ENCODE results near the gene MEN1.

MEN1 gene

DNA sequence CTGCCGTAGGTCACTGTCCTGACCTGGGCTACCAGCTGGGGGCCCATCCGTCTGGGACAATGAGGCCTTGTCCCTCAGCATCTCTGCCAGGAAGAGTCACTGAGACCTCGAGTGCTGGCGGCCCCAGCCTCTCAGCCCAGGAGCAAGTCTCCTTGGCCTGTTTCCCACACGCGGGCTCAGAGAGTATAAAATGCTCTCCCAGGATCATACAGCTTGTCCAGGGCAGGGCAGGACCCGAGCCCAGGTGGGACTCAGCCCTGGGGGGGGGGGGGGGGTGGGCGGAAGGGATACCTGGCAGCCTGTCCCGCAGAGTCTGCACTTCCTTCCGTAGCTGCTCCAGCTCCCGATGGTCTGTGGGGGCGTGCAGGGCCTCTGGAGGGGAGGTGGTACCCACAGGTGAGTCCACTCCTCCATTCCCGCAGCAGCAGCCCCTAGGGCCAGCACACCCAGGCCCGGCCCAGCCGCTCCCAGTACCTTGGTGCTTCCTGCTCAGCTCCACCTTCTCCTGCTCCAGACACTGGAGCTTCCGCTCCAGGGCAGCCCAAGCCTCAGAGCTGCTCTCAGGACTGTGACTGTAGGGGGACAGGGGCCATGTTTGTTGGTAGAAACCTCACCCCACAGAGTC, 26.2 kb upstream of the MEN1 start:
- Histone ChIP-seq H3K4me3 (ENCODE audit: low read depth in 1 of 2, low read length in 2 of 2) (no peak overlapping the region), H3K36me3 (ENCODE audit: control insufficient read depth in 1 of 2, insufficient read depth in 2 of 2, low read length in 2 of 2) (no peaks in the 10 kb centered on the region), H3K4me1 (ENCODE audit: control insufficient read depth in 1 of 2, insufficient read depth in 2 of 2, low read length in 2 of 2) (no peaks in the 10 kb centered on the region), H3K27me3 (ENCODE audit: low read depth, low read length) (no peaks in the 10 kb centered on the region), H3K27ac (ENCODE audit: low read length) (no peak overlapping the region), H3K9me3 (ENCODE audit: control insufficient read depth in 1 of 2, low read length in 2 of 2) (no peaks in the 10 kb centered on the region)

DNA sequence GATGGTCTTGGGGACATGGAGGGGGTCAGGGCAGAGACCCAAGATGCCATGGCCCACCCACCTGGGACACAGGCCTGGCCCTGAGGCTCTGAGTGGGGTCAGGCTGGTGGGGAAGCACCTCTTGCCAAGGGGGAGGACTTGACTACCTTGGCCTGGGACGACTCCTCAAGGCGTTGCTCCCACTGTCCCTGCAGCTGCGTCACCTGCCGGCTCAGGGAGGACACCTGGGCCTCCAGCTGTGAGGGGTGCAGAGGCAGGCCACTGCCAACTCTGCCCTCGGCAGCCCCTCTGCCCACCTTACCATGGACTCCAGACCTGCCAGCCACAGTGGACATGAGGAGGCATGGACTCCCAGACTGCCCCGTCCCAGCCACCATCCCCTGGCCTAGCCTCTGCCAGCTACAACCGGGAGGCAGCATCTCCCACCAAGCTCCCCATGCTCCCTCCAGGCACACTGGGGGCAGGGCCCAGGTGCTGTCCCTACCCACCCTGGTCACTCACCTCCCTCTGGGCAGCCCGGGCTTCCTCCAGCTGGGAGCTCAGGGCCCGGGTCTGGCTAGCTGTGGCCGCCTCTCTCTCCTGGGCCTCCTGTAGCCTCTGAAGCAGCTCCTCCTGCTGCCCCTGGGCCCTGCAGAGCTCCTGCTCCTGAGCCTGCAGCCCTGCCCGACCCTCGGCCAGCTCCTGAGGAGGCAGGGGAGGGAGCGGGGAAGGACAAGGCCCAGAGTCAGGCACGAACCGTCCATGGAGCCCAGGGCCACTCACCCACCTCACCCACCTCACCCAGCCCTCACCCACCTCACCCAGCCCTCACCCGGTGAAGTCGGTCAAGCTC, 25.5 kb upstream of the MEN1 start:
- Histone ChIP-seq H3K27me3 (ENCODE audit: low read depth, low read length) (no peaks in the 10 kb centered on the region), H3K27ac (ENCODE audit: low read length) (no peak overlapping the region), H3K9me3 (ENCODE audit: control insufficient read depth in 1 of 2, low read length in 2 of 2) (no peaks in the 10 kb centered on the region), H3K4me3 (ENCODE audit: low read depth in 1 of 2, low read length in 2 of 2) (no peak overlapping the region), H3K36me3 (ENCODE audit: control insufficient read depth in 1 of 2, insufficient read depth in 2 of 2, low read length in 2 of 2) (no peaks in the 10 kb centered on the region), H3K4me1 (ENCODE audit: control insufficient read depth in 1 of 2, insufficient read depth in 2 of 2, low read length in 2 of 2) (no peaks in the 10 kb centered on the region)

DNA sequence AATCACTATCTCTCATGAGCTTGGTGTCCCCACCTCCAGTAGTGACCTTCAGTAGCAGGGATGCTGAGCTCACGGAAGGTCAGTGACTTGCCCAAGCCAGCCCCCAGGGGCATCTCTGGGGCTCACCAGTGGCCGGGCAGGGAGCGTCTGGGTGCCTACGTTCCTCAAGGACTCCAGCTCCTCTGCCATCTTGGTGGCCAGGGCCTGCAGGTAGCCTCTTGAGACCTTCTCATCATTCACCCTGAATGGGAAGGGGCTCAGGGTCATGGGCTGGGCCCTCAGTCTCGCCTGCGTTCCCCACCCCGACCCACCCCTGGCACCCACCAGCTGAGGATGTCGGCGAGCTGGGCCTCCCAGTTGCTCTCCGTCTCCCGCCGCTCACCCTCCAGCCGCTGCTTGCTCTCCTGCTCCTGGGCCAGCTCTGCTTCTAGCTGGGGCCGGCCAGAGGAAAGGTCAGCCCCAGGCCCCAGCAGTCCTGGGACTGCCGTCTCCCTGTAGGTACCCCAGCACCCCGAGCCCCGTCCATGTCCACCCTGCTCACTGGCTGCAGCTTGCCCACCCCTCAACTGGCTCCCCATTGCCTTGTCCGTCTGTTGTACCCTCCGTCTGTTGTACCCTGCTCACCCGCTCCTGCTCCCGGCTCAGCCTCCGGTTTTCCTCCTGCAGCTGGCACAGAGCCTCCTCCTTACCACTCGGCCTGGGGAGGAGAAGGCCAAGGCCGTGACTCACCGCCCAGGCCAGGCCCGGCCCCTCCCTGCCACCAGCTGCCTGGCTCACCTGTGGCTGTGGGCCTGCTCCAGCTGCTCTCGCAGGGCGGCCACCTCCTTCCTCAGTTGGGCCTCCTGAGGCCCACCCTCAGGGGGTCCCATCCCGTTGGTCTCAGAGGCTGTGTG, 24.6 kb upstream of the MEN1 start:
- Histone ChIP-seq H3K4me3 (ENCODE audit: low read depth in 1 of 2, low read length in 2 of 2) (no peak overlapping the region), H3K4me1 (ENCODE audit: control insufficient read depth in 1 of 2, insufficient read depth in 2 of 2, low read length in 2 of 2) (no peaks in the 10 kb centered on the region), H3K27me3 (ENCODE audit: low read depth, low read length) (no peaks in the 10 kb centered on the region), H3K36me3 (ENCODE audit: control insufficient read depth in 1 of 2, insufficient read depth in 2 of 2, low read length in 2 of 2) (no peaks in the 10 kb centered on the region), H3K27ac (ENCODE audit: low read length) (no peak overlapping the region), H3K9me3 (ENCODE audit: control insufficient read depth in 1 of 2, low read length in 2 of 2) (no peaks in the 10 kb centered on the region)

GRCh38 chr11:64834031-64834722, 23.8 kb upstream of the MEN1 start:
- no peaks in the 10 kb centered on the region for H3K27me3 ChIP-seq (ENCODE audit: low read depth, low read length)
- H3K9me3 ChIP-seq (ENCODE audit: control insufficient read depth in 1 of 2, low read length in 2 of 2) = no peaks in the 10 kb centered on the region
- no peak overlapping the region for H3K27ac ChIP-seq (ENCODE audit: low read length)
- H3K36me3 ChIP-seq (ENCODE audit: control insufficient read depth in 1 of 2, insufficient read depth in 2 of 2, low read length in 2 of 2) = no peaks in the 10 kb centered on the region
- H3K4me1 ChIP-seq (ENCODE audit: control insufficient read depth in 1 of 2, insufficient read depth in 2 of 2, low read length in 2 of 2) = no peaks in the 10 kb centered on the region
- no peak overlapping the region for H3K4me3 ChIP-seq (ENCODE audit: low read depth in 1 of 2, low read length in 2 of 2)

DNA sequence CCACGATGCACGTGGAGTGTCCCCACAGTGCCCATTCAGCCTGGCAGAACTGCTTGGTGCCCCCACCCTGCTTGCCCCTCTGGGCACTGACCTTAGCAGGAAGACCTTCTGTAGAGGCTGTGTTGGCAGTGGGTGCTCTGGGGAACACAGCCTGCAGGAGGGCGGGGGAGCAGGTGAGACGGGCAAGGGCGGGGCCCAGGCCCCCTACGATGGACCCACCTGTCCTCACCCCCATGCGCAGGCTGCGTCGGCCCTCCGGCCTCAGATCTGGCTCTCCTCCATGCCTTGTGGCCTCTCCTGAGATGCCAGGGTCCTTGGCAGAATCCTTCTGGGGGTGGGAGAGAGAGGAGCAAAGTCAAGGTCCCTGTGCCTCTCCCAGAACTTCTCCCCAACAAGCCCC, 23.2 kb upstream of the MEN1 start:
- no peak overlapping the region for H3K4me3 ChIP-seq (ENCODE audit: low read depth in 1 of 2, low read length in 2 of 2)
- no peaks in the 10 kb centered on the region for H3K36me3 ChIP-seq (ENCODE audit: control insufficient read depth in 1 of 2, insufficient read depth in 2 of 2, low read length in 2 of 2)
- H3K27ac ChIP-seq (ENCODE audit: low read length) = no peak overlapping the region
- H3K27me3 ChIP-seq (ENCODE audit: low read depth, low read length) = no peaks in the 10 kb centered on the region
- no peaks in the 10 kb centered on the region for H3K4me1 ChIP-seq (ENCODE audit: control insufficient read depth in 1 of 2, insufficient read depth in 2 of 2, low read length in 2 of 2)
- H3K9me3 ChIP-seq (ENCODE audit: control insufficient read depth in 1 of 2, low read length in 2 of 2) = no peaks in the 10 kb centered on the region

DNA sequence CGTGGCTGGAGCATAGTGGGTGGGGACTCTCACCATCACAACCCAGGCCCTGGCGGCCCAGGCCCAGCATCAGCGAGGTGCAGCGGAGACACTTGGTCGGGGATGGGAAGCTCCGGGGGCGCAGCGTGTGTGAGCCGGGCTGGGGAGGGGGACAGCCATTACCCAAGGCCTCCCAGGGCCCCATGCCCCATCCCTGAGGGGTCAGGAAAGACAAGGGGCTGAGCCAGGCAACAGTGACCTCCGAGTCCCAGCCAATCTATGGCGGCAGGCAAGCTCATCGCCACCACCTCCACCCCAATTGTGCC, 22.8 kb upstream of the MEN1 start:
- Histone ChIP-seq H3K36me3 (ENCODE audit: control insufficient read depth in 1 of 2, insufficient read depth in 2 of 2, low read length in 2 of 2) (no peaks in the 10 kb centered on the region), H3K4me1 (ENCODE audit: control insufficient read depth in 1 of 2, insufficient read depth in 2 of 2, low read length in 2 of 2) (no peaks in the 10 kb centered on the region), H3K27ac (ENCODE audit: low read length) (no peak overlapping the region), H3K4me3 (ENCODE audit: low read depth in 1 of 2, low read length in 2 of 2) (no peak overlapping the region), H3K9me3 (ENCODE audit: control insufficient read depth in 1 of 2, low read length in 2 of 2) (no peaks in the 10 kb centered on the region), H3K27me3 (ENCODE audit: low read depth, low read length) (no peaks in the 10 kb centered on the region)

DNA sequence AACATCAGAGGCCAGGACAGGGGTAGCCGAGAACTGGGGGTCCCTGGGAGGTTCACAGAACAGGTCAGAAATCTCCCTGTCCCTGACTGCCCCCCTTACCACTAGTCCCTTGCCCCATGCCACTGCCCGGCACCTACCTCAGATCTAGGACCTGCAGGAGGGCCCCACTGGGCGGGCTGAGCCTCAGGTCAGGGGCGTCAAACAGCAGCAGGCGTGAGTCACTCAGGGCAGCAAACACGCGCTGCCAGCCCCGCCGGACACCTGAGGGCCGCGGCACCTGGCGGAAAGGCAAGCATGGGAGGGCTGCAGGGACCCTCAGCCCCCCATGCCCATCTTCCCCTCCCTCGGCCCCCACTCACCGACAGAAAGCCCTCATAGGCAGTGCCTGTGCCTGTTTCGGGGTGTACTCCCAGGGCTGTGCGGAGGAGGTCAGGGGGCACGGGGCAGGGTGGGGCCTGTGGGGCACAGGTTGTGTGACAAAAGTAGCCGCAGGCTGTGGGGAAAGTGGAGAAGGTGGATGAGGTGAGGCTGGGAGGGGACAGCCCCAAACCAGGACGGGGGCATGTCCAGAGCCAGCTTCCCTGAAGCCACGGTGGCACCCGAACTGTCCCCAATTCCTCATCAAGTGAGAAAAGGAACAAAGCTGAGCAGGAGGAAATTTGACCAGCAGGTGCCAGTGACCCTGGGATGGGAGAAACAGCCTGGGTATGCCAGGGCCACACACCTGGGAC, 22.3 kb upstream of the MEN1 start:
- no peak overlapping the region for H3K4me3 ChIP-seq (ENCODE audit: low read depth in 1 of 2, low read length in 2 of 2)

DNA sequence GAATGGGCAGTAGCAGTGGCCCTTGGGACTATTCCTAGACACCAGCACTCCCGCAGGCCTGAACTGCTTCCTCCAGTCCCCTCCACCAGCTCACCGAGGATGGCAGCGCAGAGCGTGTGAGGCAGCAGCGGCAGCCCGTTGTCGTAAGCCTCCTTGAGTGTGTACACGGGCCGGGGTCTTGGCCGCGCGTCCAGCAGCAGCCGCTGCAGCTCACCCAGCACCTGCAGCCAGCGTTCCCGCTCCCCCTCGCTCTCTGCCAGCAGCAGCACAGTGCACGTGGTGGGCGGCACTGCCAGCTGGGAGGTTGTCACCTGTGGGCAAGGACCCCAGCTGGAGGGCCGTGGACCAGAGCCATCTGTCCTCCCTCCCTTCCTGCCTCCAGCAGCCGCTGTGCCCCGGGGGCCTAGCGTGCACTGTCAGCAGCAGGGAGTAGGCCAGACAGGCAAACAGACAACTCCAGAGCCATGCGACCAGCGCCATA, 21.1 kb upstream of the MEN1 start:
- no peaks in the 10 kb centered on the region for H3K9me3 ChIP-seq (ENCODE audit: control insufficient read depth in 1 of 2, low read length in 2 of 2)
- no peak overlapping the region for H3K4me3 ChIP-seq (ENCODE audit: low read depth in 1 of 2, low read length in 2 of 2)
- no peaks in the 10 kb centered on the region for H3K27me3 ChIP-seq (ENCODE audit: low read depth, low read length)
- H3K4me1 ChIP-seq (ENCODE audit: control insufficient read depth in 1 of 2, insufficient read depth in 2 of 2, low read length in 2 of 2) = no peaks in the 10 kb centered on the region
- H3K27ac ChIP-seq (ENCODE audit: low read length) = no peak overlapping the region
- no peaks in the 10 kb centered on the region for H3K36me3 ChIP-seq (ENCODE audit: control insufficient read depth in 1 of 2, insufficient read depth in 2 of 2, low read length in 2 of 2)

More for the DNA sequence above, 22.3 kb upstream of the MEN1 start:
- Histone ChIP-seq H3K27me3 (ENCODE audit: low read depth, low read length) (no peaks in the 10 kb centered on the region), H3K4me1 (ENCODE audit: control insufficient read depth in 1 of 2, insufficient read depth in 2 of 2, low read length in 2 of 2) (no peaks in the 10 kb centered on the region), H3K36me3 (ENCODE audit: control insufficient read depth in 1 of 2, insufficient read depth in 2 of 2, low read length in 2 of 2) (no peaks in the 10 kb centered on the region), H3K9me3 (ENCODE audit: control insufficient read depth in 1 of 2, low read length in 2 of 2) (no peaks in the 10 kb centered on the region), H3K27ac (ENCODE audit: low read length) (no peak overlapping the region)

GRCh38 chr11:64829536-64830251, 19.3 kb upstream of the MEN1 start:
- no peak overlapping the region for H3K4me3 ChIP-seq (ENCODE audit: low read depth in 1 of 2, low read length in 2 of 2)
- H3K27me3 ChIP-seq (ENCODE audit: low read depth, low read length) = no peaks in the 10 kb centered on the region
- no peak overlapping the region for H3K27ac ChIP-seq (ENCODE audit: low read length)
- H3K4me1 ChIP-seq (ENCODE audit: control insufficient read depth in 1 of 2, insufficient read depth in 2 of 2, low read length in 2 of 2) = no peaks in the 10 kb centered on the region
- H3K9me3 ChIP-seq (ENCODE audit: control insufficient read depth in 1 of 2, low read length in 2 of 2) = no peaks in the 10 kb centered on the region
- H3K36me3 ChIP-seq (ENCODE audit: control insufficient read depth in 1 of 2, insufficient read depth in 2 of 2, low read length in 2 of 2) = no peaks in the 10 kb centered on the region

GRCh38 chr11:64827451-64827839, 17.1 kb upstream of the MEN1 start:
- no peaks in the 10 kb centered on the region for H3K4me1 ChIP-seq (ENCODE audit: control insufficient read depth in 1 of 2, insufficient read depth in 2 of 2, low read length in 2 of 2)
- no peaks in the 10 kb centered on the region for H3K27me3 ChIP-seq (ENCODE audit: low read depth, low read length)
- H3K27ac ChIP-seq (ENCODE audit: low read length) = no peak overlapping the region
- H3K9me3 ChIP-seq (ENCODE audit: control insufficient read depth in 1 of 2, low read length in 2 of 2) = no peaks in the 10 kb centered on the region
- H3K36me3 ChIP-seq (ENCODE audit: control insufficient read depth in 1 of 2, insufficient read depth in 2 of 2, low read length in 2 of 2) = no peaks in the 10 kb centered on the region
- H3K4me3 ChIP-seq (ENCODE audit: low read depth in 1 of 2, low read length in 2 of 2) = no peak overlapping the region
